Skeletal muscle satellite cell (primary cell): ENCODE results near the gene SMIM8. TPM values are rescaled to one million over a fixed set of nuclear protein-coding genes. Genes with fewer than 3 reads are reported as not detected.

ENCODE experiments used
- H3K27me3 ChIP-seq: 2 replicates; pipeline ENCODE4 v1.7.0; 2013; ENCODE audit warnings: low read length; ENCODE audit not compliant: control insufficient read depth, insufficient read depth
- H3K36me3 ChIP-seq: 2 replicates; pipeline ENCODE4 v1.7.0; 2013; ENCODE audit warnings: mild to moderate bottlenecking, control low read depth, low read length; ENCODE audit not compliant: insufficient read depth
- H3K4me1 ChIP-seq: 2 replicates; pipeline ENCODE4 v1.7.0; 2013; ENCODE audit warnings: low read length; ENCODE audit not compliant: control insufficient read depth, insufficient read depth
- H3K4me2 ChIP-seq: 2 replicates; pipeline ENCODE4 v1.7.0; 2013; ENCODE audit warnings: mild to moderate bottlenecking, low read length
- H3K4me3 ChIP-seq: 2 replicates; pipeline ENCODE4 v1.7.0; 2013; ENCODE audit warnings: low read length
- H3K9ac ChIP-seq: 2 replicates; pipeline ENCODE4 v1.7.0; 2013; ENCODE audit warnings: mild to moderate bottlenecking, low read depth, low read length, moderate library complexity
- H3K9me3 ChIP-seq: replicated peaks from 2 replicates; pipeline ENCODE4 v1.7.0; 2013; ENCODE audit warnings: mild to moderate bottlenecking, control low read depth, low read length
- total RNA-seq: library from RNA; depleted of rRNA; stranded (reverse); fragments of >200 nt; gene quantifications from 2 replicates; pipeline ENCODE4 v1.2.3, GENCODE V29; 2012; rRNA removed

The SMIM8 gene
- total RNA-seq, result 4.8 and 5.1 TPM in 2 replicates

DNA sequence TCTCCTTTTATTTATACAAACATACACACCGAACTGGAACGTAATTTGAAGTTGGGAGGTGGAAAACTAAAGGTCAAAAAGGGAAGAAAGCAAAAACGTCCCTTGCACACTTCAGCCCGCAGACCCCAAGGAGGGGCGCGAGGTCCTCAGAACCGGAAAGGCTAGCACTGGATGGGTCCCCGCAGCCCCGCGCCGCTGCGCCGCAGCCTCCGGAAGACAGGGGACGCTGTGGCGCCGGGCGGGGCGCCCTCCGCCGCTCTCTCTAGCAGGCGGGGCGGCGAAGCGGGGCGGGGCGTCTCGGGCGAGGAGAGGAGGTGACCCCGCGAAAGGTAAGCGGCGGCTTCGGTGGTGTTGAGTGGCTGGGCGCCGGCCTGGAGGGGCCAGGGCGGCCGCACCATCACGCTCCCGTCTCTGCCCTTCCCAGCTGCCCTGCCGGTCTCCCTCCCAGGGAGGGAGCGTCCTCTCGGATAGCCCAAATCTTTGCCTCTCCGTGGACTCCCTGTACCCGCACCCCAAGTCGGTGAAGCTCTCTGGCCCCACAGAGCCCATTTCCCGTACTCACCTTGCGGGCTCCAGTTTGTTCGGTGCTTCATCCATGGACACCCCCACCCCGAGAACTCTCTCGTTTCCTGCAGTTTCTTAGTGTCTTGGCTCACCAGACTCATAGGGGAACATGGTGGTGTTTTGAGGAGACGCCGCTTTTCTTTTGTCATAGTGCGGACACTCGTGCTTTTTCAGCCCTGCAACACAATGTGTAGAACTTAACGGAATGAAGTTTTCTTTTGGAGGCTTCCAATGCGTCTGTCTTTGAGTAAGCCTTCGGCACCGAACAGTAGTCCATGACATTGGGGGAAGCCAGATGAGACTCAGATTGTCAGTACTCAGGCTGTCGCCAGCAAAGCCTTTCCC is at the start of gene SMIM8:
SMIM8 (plus strand) TSS at position 285 of the 909 bp plus-strand sequence. CDS start 14,444 bp downstream, outside the sequence.
- peaks cover 4% of the 10 kb centered on the region for H3K27me3 ChIP-seq
- H3K9me3 ChIP-seq, result no peaks in the 10 kb centered on the region
- peak within 1 kb of the TSS; percentile 94 for H3K9ac ChIP-seq

GRCh38 chr6:87274660-87275274 is 47.6 kb upstream of the SMIM8 start:
- Histone ChIP-seq H3K36me3 (no peaks in the 10 kb centered on the region), H3K4me3 (no peak overlapping the region), H3K27me3 (no peaks in the 10 kb centered on the region), H3K9me3 (no peaks in the 10 kb centered on the region), H3K9ac (no peak overlapping the region), H3K4me2 (no peak overlapping the region), H3K4me1 (no peaks in the 10 kb centered on the region)

More for the DNA sequence above, at the start of gene SMIM8:
- H3K4me3 ChIP-seq, result peak within 1 kb of the TSS; percentile 97
- H3K4me2 ChIP-seq, result peak within 1 kb of the TSS; percentile 95
- H3K4me1 ChIP-seq, result no peaks in the 10 kb centered on the region
- H3K36me3 ChIP-seq, result no peaks in the 10 kb centered on the region

DNA sequence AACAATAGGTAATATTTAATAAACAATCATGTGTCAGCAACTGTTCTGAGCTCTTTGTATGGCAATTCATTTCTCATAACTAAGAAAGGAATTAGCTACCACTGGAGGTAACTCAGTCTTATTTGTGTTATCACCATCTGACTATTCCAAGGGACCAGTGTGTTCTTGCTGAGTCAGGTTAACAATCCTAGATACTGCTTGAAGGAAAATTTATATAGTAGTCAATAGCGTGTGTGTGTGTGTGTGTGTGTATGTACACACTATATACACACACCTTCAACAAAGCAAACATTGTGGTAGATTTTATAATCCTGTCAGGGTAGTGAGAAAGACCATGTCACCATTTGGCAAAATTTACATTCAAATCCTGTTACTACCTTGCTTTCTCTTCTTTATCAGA is 45.8 kb upstream of the SMIM8 start:
- Histone ChIP-seq H3K4me3 (no peak overlapping the region), H3K9me3 (no peaks in the 10 kb centered on the region), H3K9ac (no peak overlapping the region), H3K36me3 (no peaks in the 10 kb centered on the region), H3K4me2 (no peak overlapping the region), H3K27me3 (no peaks in the 10 kb centered on the region), H3K4me1 (no peaks in the 10 kb centered on the region)

- H3K9me3 ChIP-seq, result no peaks in the 10 kb centered on the region
- H3K36me3 ChIP-seq, result no peaks in the 10 kb centered on the region
- H3K4me3 ChIP-seq, result no peak overlapping the region
- no peaks in the 10 kb centered on the region for H3K4me1 ChIP-seq
- no peaks in the 10 kb centered on the region for H3K27me3 ChIP-seq
- H3K4me2 ChIP-seq, result no peak overlapping the region
- no peak overlapping the region for H3K9ac ChIP-seq
These were observed 45.3 kb upstream of the SMIM8 start for GRCh38 chr6:87277123-87277522.

DNA sequence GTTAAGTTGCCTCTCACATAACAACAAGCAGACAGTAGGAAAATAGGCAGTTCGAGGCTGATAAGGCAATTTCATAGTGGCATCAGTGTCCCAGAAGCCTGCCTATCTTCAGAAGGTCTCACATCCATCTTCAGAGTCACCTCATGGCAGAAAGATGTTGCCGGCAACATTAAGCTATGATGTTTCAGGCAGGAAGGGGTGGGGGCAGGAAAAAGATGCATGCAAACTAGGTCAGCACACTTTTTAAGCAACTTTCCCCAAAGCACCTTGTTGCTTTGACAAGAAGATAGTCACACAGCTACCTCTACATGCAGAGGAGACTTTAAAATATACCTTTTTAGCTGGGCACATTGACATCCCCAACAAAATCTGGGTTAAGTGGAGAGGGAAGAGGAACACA is 43.2 kb upstream of the SMIM8 start:
- H3K36me3 ChIP-seq, result no peaks in the 10 kb centered on the region
- H3K27me3 ChIP-seq, result no peaks in the 10 kb centered on the region
- no peak overlapping the region for H3K4me3 ChIP-seq

DNA sequence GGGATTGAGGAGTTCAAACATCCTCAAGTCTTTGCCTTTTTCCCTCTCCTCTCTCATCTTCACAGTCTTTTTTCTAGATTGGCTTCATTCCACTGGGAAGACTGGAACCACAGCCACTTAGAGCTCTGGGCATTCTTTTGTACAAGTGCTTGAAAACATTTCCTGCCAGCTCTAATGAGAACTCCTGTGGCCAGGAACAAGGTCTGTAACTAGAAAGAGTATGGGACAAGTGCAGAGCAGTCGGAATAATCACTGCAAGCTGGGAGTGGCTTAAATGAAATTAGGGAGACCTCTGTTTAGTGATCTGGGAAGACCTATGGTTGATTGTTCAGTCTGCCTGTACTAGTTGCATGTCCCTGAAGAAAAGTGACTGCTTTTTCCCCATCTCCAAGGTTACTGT is 41.0 kb upstream of the SMIM8 start:
- H3K36me3 ChIP-seq, result no peaks in the 10 kb centered on the region
- H3K9ac ChIP-seq, result no peak overlapping the region
- peaks cover 7% of the 10 kb centered on the region for H3K27me3 ChIP-seq
- H3K4me3 ChIP-seq, result no peak overlapping the region
- H3K4me2 ChIP-seq, result no peak overlapping the region
- H3K4me1 ChIP-seq, result no peaks in the 10 kb centered on the region
- H3K9me3 ChIP-seq, result no peaks in the 10 kb centered on the region

More for the DNA sequence above, 43.2 kb upstream of the SMIM8 start:
- Histone ChIP-seq H3K4me1 (no peaks in the 10 kb centered on the region), H3K9ac (no peak overlapping the region), H3K4me2 (no peak overlapping the region), H3K9me3 (no peaks in the 10 kb centered on the region)

DNA sequence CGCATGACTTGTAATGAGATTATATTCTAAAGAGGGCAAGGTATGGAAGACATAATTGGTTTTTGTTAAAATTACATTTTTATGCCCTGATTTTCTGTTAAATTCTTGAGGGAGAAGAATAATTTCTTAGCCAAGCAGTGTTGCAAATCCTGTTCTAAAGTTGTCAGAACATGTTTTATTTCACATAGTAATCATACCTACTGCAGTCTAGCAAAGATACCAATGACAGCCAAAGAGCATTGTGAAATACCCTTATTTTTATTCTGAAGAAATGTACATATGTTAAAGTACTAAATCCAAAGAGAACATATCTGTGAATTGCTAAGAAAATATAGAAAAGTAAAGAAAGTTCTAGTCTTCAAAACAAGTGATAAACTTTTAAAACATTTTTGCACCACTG is 39.6 kb upstream of the SMIM8 start:
- no peak overlapping the region for H3K4me2 ChIP-seq
- no peak overlapping the region for H3K4me3 ChIP-seq
- H3K36me3 ChIP-seq, result no peaks in the 10 kb centered on the region
- no peak overlapping the region for H3K9ac ChIP-seq
- peaks cover 7% of the 10 kb centered on the region for H3K27me3 ChIP-seq
- no peaks in the 10 kb centered on the region for H3K4me1 ChIP-seq
- no peaks in the 10 kb centered on the region for H3K9me3 ChIP-seq

DNA sequence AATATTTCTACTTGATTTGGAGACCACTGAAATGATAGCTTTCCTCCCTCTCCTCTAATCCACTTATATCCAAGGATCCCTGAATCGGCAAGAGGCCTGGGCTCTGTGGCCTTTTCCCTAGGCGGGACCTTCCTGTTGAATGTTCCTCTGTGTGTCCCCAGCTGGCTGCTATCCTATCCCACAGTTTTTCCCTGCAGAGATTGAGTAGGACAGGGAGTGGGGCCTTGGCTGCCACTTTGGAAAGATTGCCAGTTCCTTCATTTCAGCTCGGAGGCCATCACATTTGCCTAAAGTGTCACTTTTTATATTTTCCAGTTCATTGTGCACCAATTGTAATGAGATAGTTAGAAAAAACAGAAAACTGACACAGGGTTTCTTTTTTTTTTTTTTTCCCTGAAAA is 38.9 kb upstream of the SMIM8 start:
- Histone ChIP-seq H3K36me3 (no peaks in the 10 kb centered on the region), H3K9ac (no peak overlapping the region), H3K4me1 (no peaks in the 10 kb centered on the region), H3K4me3 (no peak overlapping the region), H3K27me3 (peaks cover 8% of the 10 kb centered on the region), H3K9me3 (no peaks in the 10 kb centered on the region), H3K4me2 (no peak overlapping the region)

GRCh38 chr6:87287251-87287650 is 35.1 kb upstream of the SMIM8 start:
- Histone ChIP-seq H3K27me3 (peaks cover 27% of the 10 kb centered on the region), H3K4me2 (no peak overlapping the region), H3K4me1 (no peaks in the 10 kb centered on the region), H3K4me3 (no peak overlapping the region), H3K36me3 (no peaks in the 10 kb centered on the region), H3K9ac (no peak overlapping the region), H3K9me3 (no peaks in the 10 kb centered on the region)

GRCh38 chr6:87289571-87289970 is 32.8 kb upstream of the SMIM8 start:
- Histone ChIP-seq H3K27me3 (peaks cover 38% of the 10 kb centered on the region), H3K36me3 (no peaks in the 10 kb centered on the region), H3K9me3 (no peaks in the 10 kb centered on the region), H3K4me1 (no peaks in the 10 kb centered on the region), H3K4me3 (no peak overlapping the region), H3K9ac (no peak overlapping the region), H3K4me2 (no peak overlapping the region)

- no peak overlapping the region for H3K4me2 ChIP-seq
These were observed 30.5 kb upstream of the SMIM8 start for GRCh38 chr6:87291883-87292282.

More at GRCh38 chr6:87291883-87292282, 30.5 kb upstream of the SMIM8 start:
- peaks cover 41% of the 10 kb centered on the region for H3K27me3 ChIP-seq
- no peak overlapping the region for H3K9ac ChIP-seq
- no peaks in the 10 kb centered on the region for H3K36me3 ChIP-seq
- no peaks in the 10 kb centered on the region for H3K9me3 ChIP-seq
- H3K4me3 ChIP-seq, result no peak overlapping the region
- H3K4me1 ChIP-seq, result no peaks in the 10 kb centered on the region
